ENCODE data around the gene PPP6R3. TPM values are rescaled to one million over a fixed set of nuclear protein-coding genes. Genes with fewer than 3 reads are reported as not detected.

Gene PPP6R3
- total and polyA plus RNA-seq, 2 donors (not counting 3 experiments of a cell fraction or from before 2014, with no cell fraction given), result 31.7 to 98.8 TPM

GRCh38 chr11:68497761-68498160 is 37.2 kb downstream of the PPP6R3 start:
- peaks cover 6% of the 10 kb centered on the region for H3K4me1 ChIP-seq (ENCODE audit: control insufficient read depth, extremely low read depth, insufficient read depth, low read length)
- H3K4me2 ChIP-seq (ENCODE audit: insufficient read depth, low read length), result no peak overlapping the region
- DNase-seq (ENCODE audit: low read depth, low spot score), result no peak
- H3K79me2 ChIP-seq (ENCODE audit: control insufficient read depth, insufficient read depth, low read length), result peaks cover 94% of the 10 kb centered on the region
- TF ChIP-seq JUN (IDR thresholded peaks at IDR 0.05; ENCODE audit: borderline replicate concordance, insufficient read depth, insufficient read length, low read depth), result no peak
- TF ChIP-seq MYC (IDR thresholded peaks at IDR 0.05; ENCODE audit: low read depth, low read length), result no peak
- H3K4me3 ChIP-seq (replicated peaks in 1 of 3; ENCODE audit: insufficient read depth in 1 of 3, low read depth in 1 of 3, low read length in 3 of 3), result no peak overlapping the region
- H3K9me1 ChIP-seq (replicated peaks; ENCODE audit: control insufficient read depth, extremely low read depth, insufficient read depth, low read length), result no peaks in the 10 kb centered on the region
- H3K36me3 ChIP-seq (ENCODE audit: control insufficient read depth in 2 of 2, extremely low read depth in 1 of 2, insufficient read depth in 2 of 2, low read length in 2 of 2), result no peaks in the 10 kb centered on the region
- no peak overlapping the region for H3K9ac ChIP-seq (replicated peaks; ENCODE audit: extremely low read depth, insufficient read depth, low read length)
- no peak overlapping the region for H2AFZ ChIP-seq (ENCODE audit: low read depth, low read length)
- peaks cover 20% of the 10 kb centered on the region for H4K20me1 ChIP-seq (replicated peaks; ENCODE audit: control insufficient read depth, extremely low read depth, insufficient read depth, low read length)
- no peak for FAIRE-seq
- H3K27me3 ChIP-seq (ENCODE audit: control insufficient read depth in 2 of 2, insufficient read depth in 2 of 2, low read length in 2 of 2), result no peaks in the 10 kb centered on the region
- CTCF ChIA-PET, result interaction anchor here (0.8 kb wide), 1 partner anchor 12 kb away, joined by 3 read pairs; no protein-coding TSS in a partner anchor
- BruUV-seq (replicated peaks), result no TSS peak
- no peaks in the 10 kb centered on the region for H3K9me3 ChIP-seq (replicated peaks; ENCODE audit: control insufficient read depth, insufficient read depth, low read length)
- H3K27ac ChIP-seq (ENCODE audit: insufficient read depth, low read depth, low read length), result no peak overlapping the region
- dilution Hi-C loops (cut with MboI; ENCODE audit: extremely low pct_ligation_motif_present, low sequenced_read_pairs) (no loop called here), intact Hi-C loops (cut with micrococcal nuclease) (no loop called here)
- POLR2A ChIA-PET, result no interaction called here

DNA sequence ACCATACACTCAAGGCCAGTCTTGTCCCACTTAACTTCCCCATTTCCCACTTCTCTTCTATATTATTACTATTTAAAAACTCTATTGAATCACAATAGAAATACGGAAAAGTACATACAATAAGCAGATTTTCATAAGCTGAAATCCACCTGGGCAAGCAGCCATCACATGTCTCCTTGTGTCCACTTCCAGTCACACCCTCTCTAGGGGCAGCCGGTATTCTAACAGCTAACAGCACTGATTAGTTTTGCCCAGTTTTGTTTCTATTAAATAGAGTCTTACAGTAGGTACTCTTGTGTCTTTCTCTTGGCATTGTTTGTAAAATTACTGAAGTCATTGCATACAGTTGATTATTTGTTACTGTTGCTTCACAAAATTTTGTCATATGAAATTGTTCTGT is 37.8 kb downstream of the PPP6R3 start:
- H3K9ac ChIP-seq (replicated peaks; ENCODE audit: extremely low read depth, insufficient read depth, low read length), result no peak overlapping the region
- intact Hi-C loops (cut with micrococcal nuclease), result no loop called here

More for the DNA sequence above, 37.8 kb downstream of the PPP6R3 start:
- ChIA-PET POLR2A (no interaction called here), CTCF (interaction anchor here (0.8 kb wide), 1 partner anchor 12 kb away, joined by 3 read pairs; no protein-coding TSS in a partner anchor)
- no peaks in the 10 kb centered on the region for H3K36me3 ChIP-seq (ENCODE audit: control insufficient read depth in 2 of 2, extremely low read depth in 1 of 2, insufficient read depth in 2 of 2, low read length in 2 of 2)
- no peaks in the 10 kb centered on the region for H3K9me1 ChIP-seq (replicated peaks; ENCODE audit: control insufficient read depth, extremely low read depth, insufficient read depth, low read length)
- peaks cover 20% of the 10 kb centered on the region for H4K20me1 ChIP-seq (replicated peaks; ENCODE audit: control insufficient read depth, extremely low read depth, insufficient read depth, low read length)
- FAIRE-seq, result no peak
- no peaks in the 10 kb centered on the region for H3K9me3 ChIP-seq (replicated peaks; ENCODE audit: control insufficient read depth, insufficient read depth, low read length)
- dilution Hi-C loops (cut with MboI; ENCODE audit: extremely low pct_ligation_motif_present, low sequenced_read_pairs), result no loop called here
- no peaks in the 10 kb centered on the region for H3K27me3 ChIP-seq (ENCODE audit: control insufficient read depth in 2 of 2, insufficient read depth in 2 of 2, low read length in 2 of 2)
- TF ChIP-seq FOS (IDR thresholded peaks at IDR 0.05; ENCODE audit: borderline replicate concordance, insufficient read depth, low read length) (no peak), EZH2 (IDR thresholded peaks at IDR 0.05; ENCODE audit: borderline replicate concordance, low read depth, low read length, severe bottlenecking) (no peak), CTCF (IDR thresholded peaks at IDR 0.05; ENCODE audit: extremely low read depth in 1 of 2, insufficient read depth in 1 of 2, low read depth in 1 of 2, low read length in 2 of 2) (no peak), JUN (IDR thresholded peaks at IDR 0.05; ENCODE audit: borderline replicate concordance, insufficient read depth, insufficient read length, low read depth) (no peak), MAX (IDR thresholded peaks at IDR 0.05; ENCODE audit: insufficient read depth, insufficient read length) (no peak), GATA2 (IDR thresholded peaks at IDR 0.05; ENCODE audit: insufficient read depth, insufficient read length, low read depth, low read length) (no peak), POLR2A (IDR thresholded peaks at IDR 0.05; ENCODE audit: low read depth, low read length) (no peak), POLR2AphosphoS5 (IDR thresholded peaks at IDR 0.05; ENCODE audit: insufficient read depth, low read depth, low read length) (no peak), MYC (IDR thresholded peaks at IDR 0.05; ENCODE audit: low read depth, low read length) (no peak)
- H3K79me2 ChIP-seq (ENCODE audit: control insufficient read depth, insufficient read depth, low read length), result peaks cover 91% of the 10 kb centered on the region
- H2AFZ ChIP-seq (ENCODE audit: low read depth, low read length), result no peak overlapping the region
- no TSS peak for BruUV-seq (replicated peaks)
- H3K4me1 ChIP-seq (ENCODE audit: control insufficient read depth, extremely low read depth, insufficient read depth, low read length), result peaks cover 12% of the 10 kb centered on the region
- no peak overlapping the region for H3K27ac ChIP-seq (ENCODE audit: insufficient read depth, low read depth, low read length)
- no peak overlapping the region for H3K4me3 ChIP-seq (replicated peaks in 1 of 3; ENCODE audit: insufficient read depth in 1 of 3, low read depth in 1 of 3, low read length in 3 of 3)
- DNase-seq (ENCODE audit: low read depth, low spot score), result no peak
- no peak overlapping the region for H3K4me2 ChIP-seq (ENCODE audit: insufficient read depth, low read length)

All from endothelial cell of umbilical vein (primary cell).